H1 (cell line): ENCODE data around the gene ZNF837. TPM values are rescaled to one million over a fixed set of nuclear protein-coding genes. Genes with fewer than 3 reads are reported as not detected.

ENCODE experiments used
- ASH2L ChIP-seq: fragments of 200-600, 300-600 bp; sonication (generic); IDR thresholded peaks from one replicate; pipeline ENCODE4 v1.7.1; 2017; ENCODE audit warnings: low read length
- ATF2 ChIP-seq: IDR thresholded peaks from 2 replicates; pipeline ENCODE4 v1.6.1; 2012; ENCODE audit warnings: low read length, inconsistent platforms
- BACH1 ChIP-seq: IDR thresholded peaks from 2 replicates; pipeline ENCODE4 v1.6.1; 2012; ENCODE audit warnings: low read length, improper control_type of control experiment
- CREB1 ChIP-seq: IDR thresholded peaks from 2 replicates; pipeline ENCODE4 v1.6.1; 2012; ENCODE audit warnings: inconsistent platforms
- EGR1 ChIP-seq: IDR thresholded peaks from 2 replicates; pipeline ENCODE4 v1.6.1; 2011; ENCODE audit warnings: low read depth, low read length, borderline replicate concordance
- EZH2 ChIP-seq: fragments of 200-600 bp; sonication (generic); IDR thresholded peaks from 2 replicates; pipeline ENCODE4 v1.7.1; 2012; ENCODE audit warnings: low read depth, mild to moderate bottlenecking, moderate library complexity, low read length, inconsistent platforms; ENCODE audit not compliant: severe bottlenecking
- JUN ChIP-seq: IDR thresholded peaks from 2 replicates; pipeline ENCODE4 v1.6.1; 2011; ENCODE audit warnings: low read depth, mild to moderate bottlenecking, improper control_type of control experiment, low read length
- NANOG ChIP-seq: IDR thresholded peaks from 2 replicates; pipeline ENCODE4 v1.6.1; 2011; ENCODE audit warnings: low read length, low read depth, mild to moderate bottlenecking, inconsistent platforms; ENCODE audit not compliant: insufficient read depth, poor library complexity, severe bottlenecking
- PHF8 ChIP-seq: fragments of 200-600 bp; sonication (generic); conservative IDR thresholded peaks from 2 replicates; pipeline ENCODE4 v1.7.1; 2012; ENCODE audit warnings: low read depth, mild to moderate bottlenecking, inconsistent platforms, low read length, moderate library complexity
- POLR2A ChIP-seq, 2 experiments: IDR thresholded peaks; 1 replicate in 1 of 2; 2 replicates in 1 of 2; pipeline ENCODE4 v1.6.1; 2011; ENCODE audit warnings: low read depth in 2 of 2, low read length in 2 of 2, mild to moderate bottlenecking in 2 of 2; ENCODE audit errors: control extremely low read depth in 1 of 2
- RAD21 ChIP-seq, 2 experiments: IDR thresholded peaks in 1 of 2; conservative IDR thresholded peaks in 1 of 2; 2 replicates each; pipeline ENCODE4 v1.6.1; 2011; ENCODE audit warnings: low read depth in 2 of 2, low read length in 2 of 2, improper control_type of control experiment in 1 of 2, inconsistent platforms in 1 of 2, mild to moderate bottlenecking in 1 of 2, moderate library complexity in 1 of 2
- RFX5 ChIP-seq: IDR thresholded peaks from 2 replicates; pipeline ENCODE4 v1.6.1; 2011; ENCODE audit warnings: low read depth, low read length, improper control_type of control experiment, borderline replicate concordance
- SIRT6 ChIP-seq: IDR thresholded peaks from one replicate; pipeline ENCODE4 v1.7.1; 2012; ENCODE audit warnings: low read length, inconsistent platforms
- SUZ12 ChIP-seq: fragments of 200-600 bp; sonication (generic); IDR thresholded peaks from 2 replicates; pipeline ENCODE4 v1.6.1; 2012; ENCODE audit warnings: mild to moderate bottlenecking, inconsistent platforms, low read length, moderate library complexity, mixed read lengths
- TAF1 ChIP-seq: IDR thresholded peaks from 2 replicates; pipeline ENCODE4 v1.6.1; 2011; ENCODE audit warnings: mild to moderate bottlenecking, low read depth, low read length
- YY1 ChIP-seq: IDR thresholded peaks from 2 replicates; pipeline ENCODE4 v1.6.1; 2011; ENCODE audit warnings: low read depth, mild to moderate bottlenecking, low read length
- polyA plus RNA-seq, 7 experiments: library from polyadenylated mRNA; depleted of rRNA in 3 of 7; stranded (reverse) in 5 of 7; unstranded in 2 of 7; fragments of >200 nt in 5 of 7; fragments of 200-250 nt in 2 of 7; gene quantifications; 1 replicate in 5 of 7; 2 replicates in 1 of 7; 4 replicates in 1 of 7; pipeline versions ENCODE4 v1.2.1 to v1.2.3, GENCODE V29; 2011 to 2013; ENCODE audit warnings: missing spikeins in 2 of 7, mixed read lengths in 2 of 7
- total RNA-seq: library from RNA; stranded (reverse); fragmentation: NEBNext Ultra II Directional; extraction: Animal tissue kit (Norgen Biotek cat#: 25700); gene quantifications from 2 replicates; pipeline ENCODE4 v1.2.1, GENCODE V29; 2021
- TF ChIP-seq, protein P1 (sequence below): IDR thresholded peaks from 2 replicates; pipeline ENCODE4 v1.6.1; 2011; ENCODE audit warnings: low read depth, mild to moderate bottlenecking, low read length; ENCODE audit not compliant: insufficient read depth

Gene ZNF837
- total and polyA plus RNA-seq, 2 of the 8 experiments (the other 6 are each of a cell fraction or from before 2014, with no cell fraction given) = 1.9 to 3.3 TPM

GRCh38 chr19:58395220-58395978, 14.6 kb upstream of the ZNF837 start, which contains the start of gene RNF225 (continued):
- TF ChIP-seq ASH2L = peak; percentile 32
- no peak for TF ChIP-seq BACH1
- TF ChIP-seq TAF1 = no peak
- no peak for TF ChIP-seq PHF8
- peak; percentile 7; the same call in 1 of the 2 replicates for TF ChIP-seq CREB1
- no peak for TF ChIP-seq SIRT6
- TF ChIP-seq EGR1 = no peak
- no peak for TF ChIP-seq YY1
- TF ChIP-seq RFX5 = no peak
- no peak for TF ChIP-seq NANOG
- no peak for TF ChIP-seq EZH2
- peak; percentile 24 to 84 for TF ChIP-seq POLR2A (IDR thresholded peaks at IDR 0.05; ENCODE audit: control extremely low read depth in 1 of 2, low read depth in 2 of 2, low read length in 2 of 2)
- TF ChIP-seq JUN = no peak
- TF ChIP-seq, protein P1, sequence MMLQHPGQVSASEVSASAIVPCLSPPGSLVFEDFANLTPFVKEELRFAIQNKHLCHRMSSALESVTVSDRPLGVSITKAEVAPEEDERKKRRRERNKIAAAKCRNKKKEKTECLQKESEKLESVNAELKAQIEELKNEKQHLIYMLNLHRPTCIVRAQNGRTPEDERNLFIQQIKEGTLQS = no peak
- 0 out of 2 replicates have a peak, but pooled peaks have one; percentile 23 for TF ChIP-seq SUZ12
- no peak for TF ChIP-seq RAD21 (IDR thresholded peaks at IDR 0.05 in 1 of 2, conservative IDR thresholded peaks at IDR 0.05 in 1 of 2; ENCODE audit: low read depth in 2 of 2, low read length in 2 of 2)
- TF ChIP-seq ATF2 = 0 out of 2 replicates have a peak, but pooled peaks have one; percentile 19
